HG02973 (cell line): ENCODE measurements around the gene TPO.
"Not testable (repeated sequence)": the region's sequence is repeated elsewhere in the genome, so short reads cannot be mapped to it uniquely, and the experiment has no call there.

ENCODE experiments used
- ATAC-seq: cut with Tn5 transposase; IDR thresholded peaks from one replicate; pipeline ENCODE4 v1.9.1; 2021; ENCODE audit warnings: moderate library complexity; ENCODE audit not compliant: unreplicated experiment

TPO gene

GRCh38 chr2:1548910-1549673 is 135.8 kb downstream of the TPO start:
- ATAC-seq = no peak

GRCh38 chr2:1550076-1550475 is 136.8 kb downstream of the TPO start:
- ATAC-seq = no peak

GRCh38 chr2:1550658-1551316 is 137.5 kb downstream of the TPO start:
- peak; percentile 73 for ATAC-seq

GRCh38 chr2:1551905-1552304 is 138.6 kb downstream of the TPO start:
- no peak for ATAC-seq

GRCh38 chr2:1552611-1553010 is 139.3 kb downstream of the TPO start:
- ATAC-seq = no peak

- no peak for ATAC-seq
These were observed 140.5 kb downstream of the TPO start for GRCh38 chr2:1553671-1554295.

GRCh38 chr2:1556286-1556685 is 143.0 kb downstream of the TPO start:
- no peak for ATAC-seq

- no peak for ATAC-seq
These were observed 143.7 kb downstream of the TPO start for GRCh38 chr2:1556776-1557466.

- ATAC-seq = no peak
These were observed 144.2 kb downstream of the TPO start for GRCh38 chr2:1557467-1557820.

- ATAC-seq = no peak
These were observed 146.4 kb downstream of the TPO start for GRCh38 chr2:1559589-1560175.

GRCh38 chr2:1561259-1561658 is 148.0 kb downstream of the TPO start:
- ATAC-seq = no peak

GRCh38 chr2:1561811-1562421 is 148.7 kb downstream of the TPO start:
- no peak for ATAC-seq

GRCh38 chr2:1563084-1563857 is 150.0 kb downstream of the TPO start:
- no peak for ATAC-seq

- ATAC-seq = no peak
These were observed 151.0 kb downstream of the TPO start for GRCh38 chr2:1563943-1564891.

- ATAC-seq = no peak
These were observed 154.5 kb downstream of the TPO start for GRCh38 chr2:1567556-1568344.

- ATAC-seq = not testable (repeated sequence)
These were observed 155.0 kb downstream of the TPO start for GRCh38 chr2:1568345-1568668.

GRCh38 chr2:1569879-1570450 is 156.7 kb downstream of the TPO start:
- ATAC-seq = no peak
